GM23338 (cell line): ENCODE data around the gene ZHX3. TPM values are rescaled to one million over a fixed set of nuclear protein-coding genes. Genes with fewer than 3 reads are reported as not detected.

Experiments
- ATAC-seq: fragments of 200-7000 bp; cut with Tn5 transposase; 3 replicates; pipeline ENCODE4 v1.9.1; 2020
- DNase-seq: peaks from one replicate; pipeline ENCODE4 v3.0.0-alpha.2; 2015; ENCODE audit warnings: low spot score
- H2AFZ ChIP-seq: fragments of 200-600 bp; sonication (generic); 2 replicates; pipeline ENCODE4 v1.8.0; 2016; ENCODE audit warnings: antibody characterized with exemption, mild to moderate bottlenecking, moderate library complexity
- H3F3A ChIP-seq: fragments of 200-600 bp; sonication (generic); replicated peaks from 2 replicates; pipeline ENCODE4 v1.8.0; 2017; ENCODE audit warnings: antibody characterized with exemption, mixed run types, low read depth
- H3K27ac ChIP-seq: fragments of 200-600 bp; sonication (generic); 2 replicates; pipeline ENCODE4 v1.6.1; 2016; ENCODE audit warnings: low read depth
- H3K27me3 ChIP-seq: fragments of 200-600 bp; sonication (generic); 2 replicates; pipeline ENCODE4 v1.8.0; 2016; ENCODE audit warnings: mild to moderate bottlenecking, mixed run types, moderate library complexity; ENCODE audit not compliant: insufficient read depth
- H3K36me3 ChIP-seq: fragments of 200-600 bp; sonication (generic); 2 replicates; pipeline ENCODE4 v1.8.0; 2016; ENCODE audit warnings: mild to moderate bottlenecking; ENCODE audit not compliant: insufficient read depth
- H3K4me1 ChIP-seq: fragments of 200-600 bp; sonication (generic); 2 replicates; pipeline ENCODE4 v1.8.0; 2016; ENCODE audit warnings: mild to moderate bottlenecking, moderate library complexity; ENCODE audit not compliant: insufficient read depth
- H3K4me2 ChIP-seq: fragments of 200-600 bp; sonication (generic); 2 replicates; pipeline ENCODE4 v1.7.1; 2017; ENCODE audit warnings: mixed run types
- H3K4me3 ChIP-seq: fragments of 200-600 bp; sonication (generic); 2 replicates; pipeline ENCODE4 v1.6.1; 2016; ENCODE audit warnings: mixed run types
- H3K79me2 ChIP-seq: fragments of 200-600 bp; sonication (generic); replicated peaks from 2 replicates; pipeline ENCODE4 v1.8.0; 2017; ENCODE audit warnings: mild to moderate bottlenecking; ENCODE audit not compliant: insufficient read depth
- H3K9me2 ChIP-seq: fragments of 200-600 bp; sonication (generic); 2 replicates; pipeline ENCODE4 v1.8.0; 2017; ENCODE audit not compliant: insufficient read depth
- H4K20me1 ChIP-seq: fragments of 200-600 bp; sonication (generic); replicated peaks from 2 replicates; pipeline ENCODE4 v1.8.0; 2017; ENCODE audit warnings: mild to moderate bottlenecking; ENCODE audit not compliant: insufficient read depth
- H3K27ac Mint-ChIP-seq: 2 replicates; pipeline ENCODE4 v1.8.0; 2020; ENCODE audit warnings: inconsistent platforms, mild to moderate bottlenecking, moderate library complexity, mixed read lengths
- H3K27me3 Mint-ChIP-seq: 3 replicates; pipeline ENCODE4 v1.8.0; 2022; ENCODE audit warnings: low read depth, mild to moderate bottlenecking, moderate library complexity, mixed read lengths, inconsistent platforms; ENCODE audit not compliant: insufficient read depth, poor library complexity
- H3K36me3 Mint-ChIP-seq: 3 replicates; pipeline ENCODE4 v1.8.0; 2021; ENCODE audit warnings: low read depth, mild to moderate bottlenecking, inconsistent platforms, moderate library complexity, mixed read lengths
- H3K4me1 Mint-ChIP-seq: 3 replicates; pipeline ENCODE4 v1.8.0; 2020; ENCODE audit warnings: mild to moderate bottlenecking, inconsistent platforms, mixed read lengths
- H3K4me3 Mint-ChIP-seq: 3 replicates; pipeline ENCODE4 v1.8.0; 2021; ENCODE audit warnings: moderate library complexity, mild to moderate bottlenecking, inconsistent platforms, mixed read lengths
- H3K9me3 Mint-ChIP-seq: 3 replicates; pipeline ENCODE4 v1.8.0; 2020; ENCODE audit warnings: moderate library complexity, mild to moderate bottlenecking, inconsistent platforms, mixed read lengths
- CREB1 ChIP-seq: fragments of 250-450 bp; sonication (Bioruptor Pico); IDR thresholded peaks from 2 replicates; pipeline ENCODE4 v1.5.0; 2020; ENCODE audit warnings: low read depth, mild to moderate bottlenecking, moderate library complexity
- EZH2 ChIP-seq: fragments of 200-600 bp; sonication (generic); IDR thresholded peaks from one replicate; pipeline ENCODE4 v1.8.0; 2017; ENCODE audit warnings: antibody characterized with exemption, mild to moderate bottlenecking, low read depth; ENCODE audit not compliant: unreplicated experiment
- polyA plus RNA-seq: library from polyadenylated mRNA; unstranded; fragments of >200 nt; fragmentation: Nextera tagmentation; extraction: Ambion mirVana; gene quantifications from 2 replicates; pipeline ENCODE4 v1.2.1, GENCODE V29; 2016
- total RNA-seq: library from RNA; depleted of rRNA; stranded (reverse); fragments of >200 nt; shearing (Covaris generic); gene quantifications from 2 replicates; pipeline ENCODE4 v1.2.3, GENCODE V29; 2014
- TF ChIP-seq, protein P1 (sequence below): fragments of 250-450 bp; sonication (Bioruptor Pico); IDR thresholded peaks from 2 replicates; pipeline ENCODE4 v1.5.0; 2020; ENCODE audit warnings: mild to moderate bottlenecking, moderate library complexity
- TF ChIP-seq, protein P2 (sequence below): IDR thresholded peaks from 2 replicates; pipeline ENCODE4 v1.6.1; 2016; ENCODE audit warnings: antibody characterized with exemption
- TF ChIP-seq, protein P3 (sequence below), 2 experiments: fragments of 200-600 bp in 1 of 2; sonication (generic) in 1 of 2; conservative IDR thresholded peaks; 2 replicates each; pipeline versions ENCODE4 v1.5.1 to v1.6.1; 2016 to 2017; ENCODE audit warnings: antibody characterized with exemption in 2 of 2, low read depth in 2 of 2, mild to moderate bottlenecking in 2 of 2, moderate library complexity in 1 of 2

Gene ZHX3
- total and polyA plus RNA-seq, 2 experiments from 2014 or later = 1.7 to 2.8 TPM

DNA sequence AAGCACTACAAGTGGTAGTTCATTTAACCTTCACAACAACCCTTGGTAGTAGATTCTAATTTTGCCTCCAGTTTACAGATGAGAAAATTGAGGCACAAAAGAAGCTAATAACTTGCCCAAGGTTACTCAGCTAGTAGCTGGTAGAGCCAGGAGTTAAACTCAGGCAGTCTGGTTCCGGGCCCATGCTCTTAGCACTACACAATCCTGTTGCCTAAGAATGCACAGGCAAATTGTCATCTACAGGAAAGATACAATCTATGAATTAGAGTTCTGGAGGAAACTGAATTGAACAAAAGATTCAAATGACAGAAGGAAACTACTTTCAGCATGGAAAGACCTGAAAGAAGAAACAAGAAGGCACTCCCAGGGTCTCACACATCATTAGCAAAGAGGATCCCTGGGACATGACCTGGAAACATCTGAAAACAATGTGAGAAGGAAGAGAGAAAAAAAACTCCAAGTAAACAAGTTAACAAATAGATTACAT is 56.8 kb downstream of the ZHX3 start (continued):
- TF ChIP-seq, protein P1, sequence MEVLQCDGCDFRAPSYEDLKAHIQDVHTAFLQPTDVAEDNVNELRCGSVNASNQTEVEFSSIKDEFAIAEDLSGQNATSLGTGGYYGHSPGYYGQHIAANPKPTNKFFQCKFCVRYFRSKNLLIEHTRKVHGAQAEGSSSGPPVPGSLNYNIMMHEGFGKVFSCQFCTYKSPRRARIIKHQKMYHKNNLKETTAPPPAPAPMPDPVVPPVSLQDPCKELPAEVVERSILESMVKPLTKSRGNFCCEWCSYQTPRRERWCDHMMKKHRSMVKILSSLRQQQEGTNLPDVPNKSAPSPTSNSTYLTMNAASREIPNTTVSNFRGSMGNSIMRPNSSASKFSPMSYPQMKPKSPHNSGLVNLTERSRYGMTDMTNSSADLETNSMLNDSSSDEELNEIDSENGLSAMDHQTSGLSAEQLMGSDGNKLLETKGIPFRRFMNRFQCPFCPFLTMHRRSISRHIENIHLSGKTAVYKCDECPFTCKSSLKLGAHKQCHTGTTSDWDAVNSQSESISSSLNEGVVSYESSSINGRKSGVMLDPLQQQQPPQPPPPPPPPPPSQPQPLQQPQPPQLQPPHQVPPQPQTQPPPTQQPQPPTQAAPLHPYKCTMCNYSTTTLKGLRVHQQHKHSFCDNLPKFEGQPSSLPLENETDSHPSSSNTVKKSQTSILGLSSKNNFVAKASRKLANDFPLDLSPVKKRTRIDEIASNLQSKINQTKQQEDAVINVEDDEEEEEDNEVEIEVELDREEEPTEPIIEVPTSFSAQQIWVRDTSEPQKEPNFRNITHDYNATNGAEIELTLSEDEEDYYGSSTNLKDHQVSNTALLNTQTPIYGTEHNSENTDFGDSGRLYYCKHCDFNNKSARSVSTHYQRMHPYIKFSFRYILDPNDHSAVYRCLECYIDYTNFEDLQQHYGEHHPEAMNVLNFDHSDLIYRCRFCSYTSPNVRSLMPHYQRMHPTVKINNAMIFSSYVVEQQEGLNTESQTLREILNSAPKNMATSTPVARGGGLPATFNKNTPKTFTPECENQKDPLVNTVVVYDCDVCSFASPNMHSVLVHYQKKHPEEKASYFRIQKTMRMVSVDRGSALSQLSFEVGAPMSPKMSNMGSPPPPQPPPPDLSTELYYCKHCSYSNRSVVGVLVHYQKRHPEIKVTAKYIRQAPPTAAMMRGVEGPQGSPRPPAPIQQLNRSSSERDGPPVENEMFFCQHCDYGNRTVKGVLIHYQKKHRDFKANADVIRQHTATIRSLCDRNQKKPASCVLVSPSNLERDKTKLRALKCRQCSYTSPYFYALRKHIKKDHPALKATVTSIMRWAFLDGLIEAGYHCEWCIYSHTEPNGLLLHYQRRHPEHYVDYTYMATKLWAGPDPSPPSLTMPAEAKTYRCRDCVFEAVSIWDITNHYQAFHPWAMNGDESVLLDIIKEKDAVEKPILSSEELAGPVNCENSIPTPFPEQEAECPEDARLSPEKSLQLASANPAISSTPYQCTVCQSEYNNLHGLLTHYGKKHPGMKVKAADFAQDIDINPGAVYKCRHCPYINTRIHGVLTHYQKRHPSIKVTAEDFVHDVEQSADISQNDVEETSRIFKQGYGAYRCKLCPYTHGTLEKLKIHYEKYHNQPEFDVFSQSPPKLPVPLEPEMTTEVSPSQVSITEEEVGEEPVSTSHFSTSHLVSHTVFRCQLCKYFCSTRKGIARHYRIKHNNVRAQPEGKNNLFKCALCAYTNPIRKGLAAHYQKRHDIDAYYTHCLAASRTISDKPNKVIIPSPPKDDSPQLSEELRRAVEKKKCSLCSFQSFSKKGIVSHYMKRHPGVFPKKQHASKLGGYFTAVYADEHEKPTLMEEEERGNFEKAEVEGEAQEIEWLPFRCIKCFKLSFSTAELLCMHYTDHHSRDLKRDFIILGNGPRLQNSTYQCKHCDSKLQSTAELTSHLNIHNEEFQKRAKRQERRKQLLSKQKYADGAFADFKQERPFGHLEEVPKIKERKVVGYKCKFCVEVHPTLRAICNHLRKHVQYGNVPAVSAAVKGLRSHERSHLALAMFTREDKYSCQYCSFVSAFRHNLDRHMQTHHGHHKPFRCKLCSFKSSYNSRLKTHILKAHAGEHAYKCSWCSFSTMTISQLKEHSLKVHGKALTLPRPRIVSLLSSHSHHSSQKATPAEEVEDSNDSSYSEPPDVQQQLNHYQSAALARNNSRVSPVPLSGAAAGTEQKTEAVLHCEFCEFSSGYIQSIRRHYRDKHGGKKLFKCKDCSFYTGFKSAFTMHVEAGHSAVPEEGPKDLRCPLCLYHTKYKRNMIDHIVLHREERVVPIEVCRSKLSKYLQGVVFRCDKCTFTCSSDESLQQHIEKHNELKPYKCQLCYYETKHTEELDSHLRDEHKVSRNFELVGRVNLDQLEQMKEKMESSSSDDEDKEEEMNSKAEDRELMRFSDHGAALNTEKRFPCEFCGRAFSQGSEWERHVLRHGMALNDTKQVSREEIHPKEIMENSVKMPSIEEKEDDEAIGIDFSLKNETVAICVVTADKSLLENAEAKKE (CRISPR knock-in tag) = no peak
- TF ChIP-seq CREB1 (CRISPR knock-in tag) = no peak
- TF ChIP-seq, protein P2, sequence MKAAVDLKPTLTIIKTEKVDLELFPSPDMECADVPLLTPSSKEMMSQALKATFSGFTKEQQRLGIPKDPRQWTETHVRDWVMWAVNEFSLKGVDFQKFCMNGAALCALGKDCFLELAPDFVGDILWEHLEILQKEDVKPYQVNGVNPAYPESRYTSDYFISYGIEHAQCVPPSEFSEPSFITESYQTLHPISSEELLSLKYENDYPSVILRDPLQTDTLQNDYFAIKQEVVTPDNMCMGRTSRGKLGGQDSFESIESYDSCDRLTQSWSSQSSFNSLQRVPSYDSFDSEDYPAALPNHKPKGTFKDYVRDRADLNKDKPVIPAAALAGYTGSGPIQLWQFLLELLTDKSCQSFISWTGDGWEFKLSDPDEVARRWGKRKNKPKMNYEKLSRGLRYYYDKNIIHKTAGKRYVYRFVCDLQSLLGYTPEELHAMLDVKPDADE = no peak
- TF ChIP-seq, protein P3, sequence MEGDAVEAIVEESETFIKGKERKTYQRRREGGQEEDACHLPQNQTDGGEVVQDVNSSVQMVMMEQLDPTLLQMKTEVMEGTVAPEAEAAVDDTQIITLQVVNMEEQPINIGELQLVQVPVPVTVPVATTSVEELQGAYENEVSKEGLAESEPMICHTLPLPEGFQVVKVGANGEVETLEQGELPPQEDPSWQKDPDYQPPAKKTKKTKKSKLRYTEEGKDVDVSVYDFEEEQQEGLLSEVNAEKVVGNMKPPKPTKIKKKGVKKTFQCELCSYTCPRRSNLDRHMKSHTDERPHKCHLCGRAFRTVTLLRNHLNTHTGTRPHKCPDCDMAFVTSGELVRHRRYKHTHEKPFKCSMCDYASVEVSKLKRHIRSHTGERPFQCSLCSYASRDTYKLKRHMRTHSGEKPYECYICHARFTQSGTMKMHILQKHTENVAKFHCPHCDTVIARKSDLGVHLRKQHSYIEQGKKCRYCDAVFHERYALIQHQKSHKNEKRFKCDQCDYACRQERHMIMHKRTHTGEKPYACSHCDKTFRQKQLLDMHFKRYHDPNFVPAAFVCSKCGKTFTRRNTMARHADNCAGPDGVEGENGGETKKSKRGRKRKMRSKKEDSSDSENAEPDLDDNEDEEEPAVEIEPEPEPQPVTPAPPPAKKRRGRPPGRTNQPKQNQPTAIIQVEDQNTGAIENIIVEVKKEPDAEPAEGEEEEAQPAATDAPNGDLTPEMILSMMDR (conservative IDR thresholded peaks at IDR 0.05; ENCODE audit: low read depth in 2 of 2) = no peak

DNA sequence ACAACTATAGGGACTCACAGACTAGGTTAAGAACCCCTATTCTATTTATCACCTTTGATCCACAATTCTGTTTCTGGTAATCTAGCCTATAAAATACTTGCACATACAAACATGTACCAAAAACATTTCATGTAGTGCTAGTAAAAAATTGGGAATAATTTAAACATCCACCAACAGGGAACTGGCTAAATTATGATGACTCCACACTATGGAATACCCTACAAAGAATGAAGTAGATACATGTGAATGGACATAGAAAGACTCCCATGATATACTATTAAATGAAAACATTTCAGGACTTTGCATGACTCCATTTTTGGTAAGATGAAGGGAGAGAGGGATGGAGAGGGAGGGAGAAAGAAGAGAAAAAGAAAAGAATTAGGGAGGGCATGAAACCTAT is 58.2 kb downstream of the ZHX3 start:
- Mint-ChIP-seq H3K4me1 (no peaks in the 10 kb centered on the region), H3K36me3 (no peaks in the 10 kb centered on the region), H3K4me3 (no peak overlapping the region), H3K27me3 (peaks cover 2% of the 10 kb centered on the region), H3K9me3 (no peaks in the 10 kb centered on the region), H3K27ac (no peak overlapping the region)
- H3K9me2 ChIP-seq = no peaks in the 10 kb centered on the region
- no peaks in the 10 kb centered on the region for H3K27me3 ChIP-seq
- H3K36me3 ChIP-seq = no peaks in the 10 kb centered on the region
- no peaks in the 10 kb centered on the region for H3F3A ChIP-seq
- H3K4me1 ChIP-seq = no peaks in the 10 kb centered on the region
- no peak overlapping the region for H2AFZ ChIP-seq
- no peak overlapping the region for H3K4me2 ChIP-seq
- H3K4me3 ChIP-seq = no peak overlapping the region
- TF ChIP-seq EZH2 = no peak
- no peaks in the 10 kb centered on the region for H3K79me2 ChIP-seq
- ATAC-seq = no peak
- no peak overlapping the region for H3K27ac ChIP-seq
- DNase-seq = no peak
- no peaks in the 10 kb centered on the region for H4K20me1 ChIP-seq
